ENCODE measurements around the gene SIRPG.

The SIRPG gene

DNA sequence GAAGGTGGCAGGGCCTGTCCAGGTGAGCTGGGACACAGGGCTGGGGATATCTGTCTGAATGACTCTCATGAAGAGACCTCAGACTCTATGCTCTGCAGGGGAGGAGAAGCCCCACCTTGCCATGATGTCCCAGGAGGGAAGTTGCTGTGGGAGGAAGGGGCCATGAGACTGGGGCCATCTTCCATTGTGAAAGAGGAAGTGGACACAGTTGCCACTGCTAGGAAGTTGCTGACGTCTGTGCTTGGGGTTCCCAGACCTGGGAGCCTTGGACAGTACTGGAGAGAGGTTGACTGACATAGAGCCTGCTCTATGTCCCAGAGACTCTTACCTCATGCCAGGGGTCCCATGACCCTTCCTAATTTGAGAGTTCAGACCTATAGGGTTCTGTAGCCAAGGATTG, 62.2 kb downstream of the SIRPG start:
- DNase-seq (ENCODE audit: low read depth in 2 of 2) = no peak

DNA sequence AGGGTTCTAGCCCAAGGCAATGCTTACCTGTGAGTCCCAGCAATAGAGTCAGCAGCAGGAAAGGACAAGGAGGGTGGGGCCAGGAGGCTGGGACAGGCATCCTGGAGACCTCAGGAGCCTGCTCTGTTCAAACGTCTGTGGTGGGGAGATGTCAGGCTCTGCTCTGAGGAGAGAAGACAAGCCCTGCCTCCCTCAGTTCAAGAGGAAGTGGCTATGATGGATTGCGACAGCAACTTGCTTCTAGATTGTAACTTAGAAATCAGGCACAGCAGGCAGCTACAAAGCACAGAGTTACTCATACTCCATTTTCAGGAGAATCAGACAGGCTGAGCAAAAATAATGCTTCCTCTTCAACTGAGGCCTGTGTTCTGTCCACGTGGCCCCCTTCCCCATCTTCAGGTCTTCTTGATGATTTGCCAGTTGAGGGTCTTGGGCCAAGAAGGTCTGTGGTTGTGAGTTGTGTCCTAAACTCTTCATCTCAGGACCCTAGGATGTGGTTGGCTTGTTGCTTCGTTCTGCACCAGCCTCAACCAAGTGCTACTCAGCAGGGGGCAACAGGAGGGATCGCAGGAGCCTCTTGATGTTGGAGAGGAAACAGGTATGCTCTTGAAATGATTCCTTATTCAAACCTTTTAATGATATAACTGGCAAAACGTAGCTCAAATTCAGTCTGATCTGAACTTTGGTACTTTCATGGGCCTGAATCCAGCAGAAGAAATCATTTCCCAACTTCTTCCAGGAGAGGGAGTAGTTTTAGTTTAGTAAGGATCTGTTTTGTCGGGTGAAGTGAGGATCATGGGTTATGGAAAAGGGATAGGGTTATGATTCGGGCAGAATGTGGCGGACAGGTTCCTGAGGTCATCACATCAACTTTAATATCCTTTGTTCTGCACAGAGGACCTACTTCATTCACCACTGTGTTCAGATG, 68.8 kb downstream of the SIRPG start:
- DNase-seq (ENCODE audit: low read depth in 2 of 2) = no peak

DNA sequence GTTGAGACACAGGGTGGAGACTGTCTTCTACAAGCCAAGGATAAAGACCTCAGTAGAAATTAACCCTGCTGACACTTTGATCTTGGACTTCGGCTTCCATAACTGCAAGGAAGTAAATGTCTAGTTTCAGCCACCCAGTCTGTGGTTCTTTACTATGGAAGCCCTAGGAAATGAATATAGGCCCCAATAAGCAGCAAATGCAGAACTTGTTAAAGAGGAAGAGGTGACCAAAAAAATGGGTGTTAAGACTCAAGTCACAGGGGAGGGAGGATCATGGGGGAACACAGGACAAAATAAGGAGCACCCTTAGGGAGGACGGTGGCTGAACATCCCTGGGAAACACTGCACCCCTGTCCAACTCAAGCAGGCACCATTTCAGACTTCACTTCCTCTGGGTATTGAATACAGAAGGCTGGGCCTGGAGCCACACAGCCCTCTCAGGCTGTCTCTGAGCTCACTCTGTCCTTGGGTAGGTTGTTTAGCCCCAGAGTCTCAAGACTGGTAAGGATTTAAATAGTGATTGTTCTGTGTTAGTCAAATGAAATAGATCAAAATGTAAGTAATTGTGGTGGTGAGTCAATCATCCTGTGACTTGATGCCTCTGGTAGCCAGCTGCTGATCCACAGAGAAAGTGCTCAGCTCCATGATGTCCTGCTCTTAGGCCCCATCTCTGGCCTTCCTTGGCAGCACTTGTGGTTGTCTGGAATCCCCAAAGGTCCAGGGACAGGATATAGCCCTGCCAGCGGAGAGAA, 69.6 kb downstream of the SIRPG start:
- DNase-seq (ENCODE audit: low read depth in 2 of 2) = no peak

DNA sequence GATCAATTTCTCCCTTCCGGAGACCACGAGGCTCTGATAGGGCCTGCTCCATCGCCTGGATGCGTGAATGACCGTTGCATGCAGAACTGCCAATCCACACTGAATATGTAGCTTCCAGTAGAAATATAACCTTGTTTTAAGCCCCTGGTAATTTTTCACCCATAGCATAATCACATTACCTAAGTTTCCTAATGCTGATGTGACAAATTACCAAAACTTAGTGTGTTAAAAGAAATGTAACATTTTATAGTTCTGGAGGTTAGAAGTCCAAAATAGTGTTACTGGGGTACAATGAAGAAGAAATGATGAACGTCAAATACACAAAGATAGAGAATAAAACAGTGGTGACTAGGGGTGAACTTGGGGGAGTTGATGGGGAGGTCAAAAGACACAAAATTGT, 78.1 kb downstream of the SIRPG start:
- DNase-seq (ENCODE audit: low read depth in 2 of 2) = no peak

All from stimulated activated CD4-positive, alpha-beta T cell treated with anti-CD3 and anti-CD28 coated beads, Interleukin-4, amount 100 ng/mL, for 48 hours (primary cell).